ENCODE results near the gene POU4F2. TPM values are rescaled to one million over a fixed set of nuclear protein-coding genes. Genes with fewer than 3 reads are reported as not detected.

POU4F2 gene, protein sequence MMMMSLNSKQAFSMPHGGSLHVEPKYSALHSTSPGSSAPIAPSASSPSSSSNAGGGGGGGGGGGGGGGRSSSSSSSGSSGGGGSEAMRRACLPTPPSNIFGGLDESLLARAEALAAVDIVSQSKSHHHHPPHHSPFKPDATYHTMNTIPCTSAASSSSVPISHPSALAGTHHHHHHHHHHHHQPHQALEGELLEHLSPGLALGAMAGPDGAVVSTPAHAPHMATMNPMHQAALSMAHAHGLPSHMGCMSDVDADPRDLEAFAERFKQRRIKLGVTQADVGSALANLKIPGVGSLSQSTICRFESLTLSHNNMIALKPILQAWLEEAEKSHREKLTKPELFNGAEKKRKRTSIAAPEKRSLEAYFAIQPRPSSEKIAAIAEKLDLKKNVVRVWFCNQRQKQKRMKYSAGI
- polyA plus RNA-seq, result not detected
- long read RNA-seq, donor 1, result 0 reads
- long read RNA-seq, donor 2, result 0 reads
- long read RNA-seq, donor 3, result 0 reads
- long read RNA-seq, donor 4, result 0 reads
- long read RNA-seq, donor 5, result 0 reads
- long read RNA-seq, donor 6, result 0 reads
- long read RNA-seq, donor 7, result 0 reads
- long read RNA-seq, donor 8, result 0 reads
- long read RNA-seq, donor 9, result 0 reads
- long read RNA-seq, donor 10, result 0 reads
- long read RNA-seq, donor 11, result 0 reads

DNA sequence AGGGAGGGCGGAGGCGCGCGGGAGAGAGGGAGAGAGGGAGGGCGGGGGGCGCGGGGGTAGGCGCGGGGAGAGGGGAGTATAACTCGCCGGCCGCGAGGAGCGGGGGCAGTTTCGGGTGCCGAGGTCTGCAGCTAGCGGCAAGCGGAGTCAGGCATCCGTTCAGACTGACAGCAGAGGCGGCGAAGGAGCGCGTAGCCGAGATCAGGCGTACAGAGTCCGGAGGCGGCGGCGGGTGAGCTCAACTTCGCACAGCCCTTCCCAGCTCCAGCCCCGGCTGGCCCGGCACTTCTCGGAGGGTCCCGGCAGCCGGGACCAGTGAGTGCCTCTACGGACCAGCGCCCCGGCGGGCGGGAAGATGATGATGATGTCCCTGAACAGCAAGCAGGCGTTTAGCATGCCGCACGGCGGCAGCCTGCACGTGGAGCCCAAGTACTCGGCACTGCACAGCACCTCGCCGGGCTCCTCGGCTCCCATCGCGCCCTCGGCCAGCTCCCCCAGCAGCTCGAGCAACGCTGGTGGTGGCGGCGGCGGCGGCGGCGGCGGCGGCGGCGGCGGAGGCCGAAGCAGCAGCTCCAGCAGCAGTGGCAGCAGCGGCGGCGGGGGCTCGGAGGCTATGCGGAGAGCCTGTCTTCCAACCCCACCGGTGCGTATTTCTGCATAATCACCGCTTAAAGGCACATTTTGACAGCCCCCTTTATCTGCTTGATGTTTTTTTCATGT lies at the start of gene POU4F2:
Gene POU4F2, plus strand, starts transcription at position 108 of the 720 bp plus-strand sequence. Its CDS starts 248 bp downstream, at position 356.
- Histone ChIP-seq H3K27me3 (ENCODE audit: control insufficient read depth, insufficient read depth, low read length) (peaks cover 79% of the 10 kb centered on the region), H3K4me1 (ENCODE audit: control insufficient read depth, insufficient read depth, low read length) (no peaks in the 10 kb centered on the region), H3K36me3 (ENCODE audit: control insufficient read depth, insufficient read depth, low read length) (no peaks in the 10 kb centered on the region), H3K9me3 (ENCODE audit: control insufficient read depth, low read depth, low read length) (peaks cover 18% of the 10 kb centered on the region), H3K4me3 (ENCODE audit: low read length) (no peak within 1 kb of the TSS), H3K27ac (ENCODE audit: low read length) (no peak within 1 kb of the TSS)
- no CpG with 5 or more reads among the region's 74 CpGs for WGBS (ENCODE audit: insufficient coverage, low lambda C conversion rate)
- DNase-seq, result no peak

- Histone ChIP-seq H3K4me3 (ENCODE audit: low read length) (no peak overlapping the region), H3K9me3 (ENCODE audit: control insufficient read depth, low read depth, low read length) (no peaks in the 10 kb centered on the region), H3K27me3 (ENCODE audit: control insufficient read depth, insufficient read depth, low read length) (no peaks in the 10 kb centered on the region), H3K27ac (ENCODE audit: low read length) (no peak overlapping the region), H3K36me3 (ENCODE audit: control insufficient read depth, insufficient read depth, low read length) (no peaks in the 10 kb centered on the region), H3K4me1 (ENCODE audit: control insufficient read depth, insufficient read depth, low read length) (no peaks in the 10 kb centered on the region)
- no peak for DNase-seq
- 80% methylated on average over 1 of the region's 3 CpGs for WGBS (ENCODE audit: insufficient coverage, low lambda C conversion rate)
These were observed 47.9 kb upstream of the POU4F2 start for GRCh38 chr4:146590801-146591200.

GRCh38 chr4:146592019-146592418 lies 46.7 kb upstream of the POU4F2 start:
- H3K4me1 ChIP-seq (ENCODE audit: control insufficient read depth, insufficient read depth, low read length), result no peaks in the 10 kb centered on the region
- no CpG with 5 or more reads among the region's 2 CpGs for whole genome bisulfite sequencing (ENCODE audit: insufficient coverage, low lambda C conversion rate)
- no peak for DNase-seq
- H3K36me3 ChIP-seq (ENCODE audit: control insufficient read depth, insufficient read depth, low read length), result no peaks in the 10 kb centered on the region
- no peak overlapping the region for H3K27ac ChIP-seq (ENCODE audit: low read length)
- no peaks in the 10 kb centered on the region for H3K9me3 ChIP-seq (ENCODE audit: control insufficient read depth, low read depth, low read length)
- no peaks in the 10 kb centered on the region for H3K27me3 ChIP-seq (ENCODE audit: control insufficient read depth, insufficient read depth, low read length)
- H3K4me3 ChIP-seq (ENCODE audit: low read length), result no peak overlapping the region

DNA sequence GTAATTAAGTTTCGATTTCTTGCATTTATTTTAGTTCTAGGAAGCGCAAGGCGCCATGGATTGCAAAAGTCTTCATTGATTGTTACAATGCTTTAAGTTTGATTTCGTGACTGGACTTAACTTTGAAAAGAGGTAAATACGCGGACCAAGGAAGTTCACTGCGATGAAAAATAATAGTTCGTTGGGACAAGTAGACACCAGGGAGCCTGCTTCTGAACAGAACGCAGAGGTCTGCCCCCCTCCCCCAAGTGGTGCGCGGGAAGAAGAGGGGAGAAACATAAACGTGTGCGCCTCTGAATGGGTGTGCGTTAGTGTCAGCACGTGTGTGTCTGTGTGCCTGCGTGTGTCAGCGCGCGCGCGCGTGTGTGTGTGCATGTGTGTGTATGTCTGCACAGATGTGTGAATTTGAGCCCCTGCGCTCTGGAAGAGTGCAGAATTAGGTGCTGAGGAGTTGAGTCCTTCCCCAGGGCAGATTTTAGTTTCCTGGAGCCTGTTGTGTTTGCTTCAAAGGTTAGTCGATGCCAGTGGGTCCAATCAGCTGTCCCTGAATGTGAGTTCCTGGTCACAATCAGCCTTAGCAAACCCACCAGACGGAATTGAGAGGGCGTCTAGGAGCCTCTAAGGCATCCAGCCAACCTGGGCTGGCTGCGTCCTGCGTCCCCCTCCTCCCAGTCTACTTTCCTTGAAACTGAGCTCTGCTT lies 5.8 kb upstream of the POU4F2 start:
- peaks cover 57% of the 10 kb centered on the region for H3K27me3 ChIP-seq (ENCODE audit: control insufficient read depth, insufficient read depth, low read length)
- H3K27ac ChIP-seq (ENCODE audit: low read length), result no peak overlapping the region
- H3K9me3 ChIP-seq (ENCODE audit: control insufficient read depth, low read depth, low read length), result peaks cover 1% of the 10 kb centered on the region
- no CpG with 5 or more reads among the region's 28 CpGs for WGBS (ENCODE audit: insufficient coverage, low lambda C conversion rate)
- no peaks in the 10 kb centered on the region for H3K36me3 ChIP-seq (ENCODE audit: control insufficient read depth, insufficient read depth, low read length)
- H3K4me1 ChIP-seq (ENCODE audit: control insufficient read depth, insufficient read depth, low read length), result no peaks in the 10 kb centered on the region
- no peak overlapping the region for H3K4me3 ChIP-seq (ENCODE audit: low read length)
- DNase-seq, result no peak

- Histone ChIP-seq H3K4me1 (ENCODE audit: control insufficient read depth, insufficient read depth, low read length) (no peaks in the 10 kb centered on the region), H3K36me3 (ENCODE audit: control insufficient read depth, insufficient read depth, low read length) (no peaks in the 10 kb centered on the region), H3K27me3 (ENCODE audit: control insufficient read depth, insufficient read depth, low read length) (peaks cover 62% of the 10 kb centered on the region), H3K4me3 (ENCODE audit: low read length) (no peak overlapping the region), H3K9me3 (ENCODE audit: control insufficient read depth, low read depth, low read length) (peaks cover 3% of the 10 kb centered on the region), H3K27ac (ENCODE audit: low read length) (no peak overlapping the region)
- 8% methylated on average over 2 of the region's 7 CpGs for WGBS (ENCODE audit: insufficient coverage, low lambda C conversion rate)
- DNase-seq, result no peak
These were observed 5.3 kb upstream of the POU4F2 start for GRCh38 chr4:146633471-146633800.

DNA sequence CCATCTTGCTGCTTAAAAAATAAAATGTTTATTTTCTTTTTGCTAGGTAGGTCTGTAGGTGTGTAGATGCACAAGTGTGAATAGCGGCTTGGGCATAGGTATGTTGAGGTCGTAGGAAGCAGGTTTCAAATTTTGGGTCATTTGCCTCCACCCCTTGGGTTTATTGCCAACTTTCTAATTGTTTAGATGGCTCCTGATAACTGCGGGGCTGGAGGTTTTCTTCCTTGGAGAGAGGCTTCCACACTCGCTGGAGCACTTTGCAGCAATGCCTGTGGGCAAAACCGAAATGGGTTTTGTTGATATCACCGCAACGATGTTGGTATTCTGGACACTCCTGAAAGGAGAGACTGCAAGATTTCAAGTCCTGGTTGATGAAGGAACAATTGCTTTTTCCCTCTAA lies 3.9 kb upstream of the POU4F2 start:
- H3K27me3 ChIP-seq (ENCODE audit: control insufficient read depth, insufficient read depth, low read length), result peaks cover 76% of the 10 kb centered on the region
- WGBS (ENCODE audit: insufficient coverage, low lambda C conversion rate), result no CpG with 5 or more reads among the region's 7 CpGs
- no peak for DNase-seq
- no peaks in the 10 kb centered on the region for H3K4me1 ChIP-seq (ENCODE audit: control insufficient read depth, insufficient read depth, low read length)
- peaks cover 8% of the 10 kb centered on the region for H3K9me3 ChIP-seq (ENCODE audit: control insufficient read depth, low read depth, low read length)
- no peaks in the 10 kb centered on the region for H3K36me3 ChIP-seq (ENCODE audit: control insufficient read depth, insufficient read depth, low read length)
- H3K27ac ChIP-seq (ENCODE audit: low read length), result no peak overlapping the region
- no peak overlapping the region for H3K4me3 ChIP-seq (ENCODE audit: low read length)

DNA sequence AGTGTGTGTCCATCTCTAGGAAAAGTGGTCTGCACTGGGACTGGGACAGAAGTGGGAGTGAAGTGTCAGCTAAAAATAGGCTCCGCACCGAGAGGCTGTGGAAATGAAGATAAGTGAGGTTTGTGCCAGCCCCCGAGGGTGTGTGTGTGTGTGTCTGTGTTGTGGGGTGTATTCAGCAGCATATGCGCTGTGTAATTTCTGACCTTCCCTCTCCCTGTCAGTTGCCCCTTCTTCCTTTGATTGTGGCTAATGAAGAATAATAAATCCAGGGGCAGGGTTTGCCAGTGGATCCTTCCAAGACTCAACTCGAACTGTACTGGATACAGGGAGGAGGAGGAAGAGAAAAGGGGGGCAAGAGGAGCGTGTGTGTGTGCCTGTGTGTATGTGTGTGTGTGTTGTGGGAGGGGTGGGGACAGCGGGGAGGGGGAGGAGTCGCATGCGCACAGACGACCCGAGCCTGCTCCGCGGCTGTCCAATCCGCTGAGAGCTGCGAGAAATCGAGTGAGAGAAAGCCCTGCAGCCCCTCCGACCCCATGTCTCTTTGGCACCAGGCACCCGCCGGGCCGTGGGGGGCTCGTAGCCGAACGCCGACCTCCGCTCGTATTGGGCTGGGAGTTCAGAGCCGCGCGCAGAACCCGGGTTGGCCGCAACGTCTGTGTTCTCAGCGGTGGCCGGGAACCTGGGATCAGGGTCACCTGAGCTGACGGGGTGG lies 916 bp upstream of the POU4F2 start:
- no peak for DNase-seq
- Histone ChIP-seq H3K4me3 (ENCODE audit: low read length) (no peak overlapping the region), H3K36me3 (ENCODE audit: control insufficient read depth, insufficient read depth, low read length) (no peaks in the 10 kb centered on the region), H3K27ac (ENCODE audit: low read length) (no peak overlapping the region), H3K27me3 (ENCODE audit: control insufficient read depth, insufficient read depth, low read length) (peaks cover 86% of the 10 kb centered on the region), H3K9me3 (ENCODE audit: control insufficient read depth, low read depth, low read length) (peaks cover 16% of the 10 kb centered on the region), H3K4me1 (ENCODE audit: control insufficient read depth, insufficient read depth, low read length) (no peaks in the 10 kb centered on the region)
- WGBS (ENCODE audit: insufficient coverage, low lambda C conversion rate), result no CpG with 5 or more reads among the region's 35 CpGs

- H3K4me1 ChIP-seq (ENCODE audit: control insufficient read depth, insufficient read depth, low read length), result no peaks in the 10 kb centered on the region
- H3K9me3 ChIP-seq (ENCODE audit: control insufficient read depth, low read depth, low read length), result peaks cover 18% of the 10 kb centered on the region
- peaks cover 83% of the 10 kb centered on the region for H3K27me3 ChIP-seq (ENCODE audit: control insufficient read depth, insufficient read depth, low read length)
- H3K27ac ChIP-seq (ENCODE audit: low read length), result no peak overlapping the region
- DNase-seq, result no peak
- H3K4me3 ChIP-seq (ENCODE audit: low read length), result no peak overlapping the region
- no CpG with 5 or more reads among the region's 34 CpGs for WGBS (ENCODE audit: insufficient coverage, low lambda C conversion rate)
- no peaks in the 10 kb centered on the region for H3K36me3 ChIP-seq (ENCODE audit: control insufficient read depth, insufficient read depth, low read length)
These were observed 334 bp upstream of the POU4F2 start for GRCh38 chr4:146638333-146638785.

DNA sequence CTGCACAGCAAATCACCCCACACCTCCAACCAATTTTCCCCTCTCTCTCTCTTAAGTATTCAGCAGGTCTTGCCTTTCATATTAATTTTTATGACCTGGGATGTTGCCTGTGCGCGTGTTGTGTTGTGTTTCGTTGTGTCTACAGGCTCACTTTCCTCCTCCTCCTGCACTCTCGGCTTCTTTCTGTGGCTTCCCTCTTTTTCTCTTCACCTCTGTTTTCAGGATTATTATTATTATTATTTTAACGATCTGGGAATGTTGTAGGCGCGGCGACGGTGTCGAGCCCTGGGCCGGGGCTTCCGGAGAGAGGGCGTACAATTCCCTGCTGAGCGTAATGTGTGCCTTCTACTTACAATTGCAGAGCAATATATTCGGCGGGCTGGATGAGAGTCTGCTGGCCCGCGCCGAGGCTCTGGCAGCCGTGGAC lies 826 bp downstream of the POU4F2 start:
- peaks cover 73% of the 10 kb centered on the region for H3K27me3 ChIP-seq (ENCODE audit: control insufficient read depth, insufficient read depth, low read length)
- WGBS (ENCODE audit: insufficient coverage, low lambda C conversion rate), result no CpG with 5 or more reads among the region's 20 CpGs
- H3K36me3 ChIP-seq (ENCODE audit: control insufficient read depth, insufficient read depth, low read length), result no peaks in the 10 kb centered on the region
- no peak for DNase-seq
- H3K27ac ChIP-seq (ENCODE audit: low read length), result no peak overlapping the region
- peaks cover 18% of the 10 kb centered on the region for H3K9me3 ChIP-seq (ENCODE audit: control insufficient read depth, low read depth, low read length)
- no peak overlapping the region for H3K4me3 ChIP-seq (ENCODE audit: low read length)
- no peaks in the 10 kb centered on the region for H3K4me1 ChIP-seq (ENCODE audit: control insufficient read depth, insufficient read depth, low read length)

Measured in large intestine (tissue), 12 donors.